Right lobe of liver (tissue), 6 donors: ENCODE measurements around the gene COPZ1. TPM values are rescaled to one million over a fixed set of nuclear protein-coding genes. Genes with fewer than 3 reads are reported as not detected.

Source experiments
- ATAC-seq, 4 donors: fragments of 200-7000 bp; cut with Tn5 transposase; one replicate each; pipeline ENCODE4 v1.9.1; 2020; ENCODE audit warnings: mild to moderate bottlenecking in 4 of 4, moderate library complexity in 4 of 4
- DNase-seq, 3 donors: peaks; one replicate each; pipeline ENCODE4 v3.0.0-alpha.2; 2020
- H3K27ac ChIP-seq, 3 donors: fragments of 200-600 bp; one replicate each; pipeline ENCODE4 v1.8.0; 2022
- H3K27me3 ChIP-seq, 2 donors: fragments of 200-600 bp; one replicate each; pipeline ENCODE4 v1.8.0; 2022
- H3K36me3 ChIP-seq, 4 donors: fragments of 200-600 bp; sonication (generic) in 1 of 4; one replicate each; pipeline versions ENCODE4 v1.5.1 to v1.8.0; 2017 to 2022; ENCODE audit warnings: control low read depth in 1 of 4
- H3K4me1 ChIP-seq, 4 donors: fragments of 200-600 bp; sonication (generic) in 1 of 4; one replicate each; pipeline versions ENCODE4 v1.5.1 to v1.8.0; 2017 to 2022; ENCODE audit warnings: control low read depth in 1 of 4
- H3K4me3 ChIP-seq, 3 donors: fragments of 200-600 bp; one replicate each; pipeline ENCODE4 v1.8.0; 2022
- H3K9me3 ChIP-seq, 4 donors: fragments of 200-600 bp; sonication (generic) in 1 of 4; one replicate each; pipeline versions ENCODE4 v1.5.1 to v1.8.0; 2017 to 2022; ENCODE audit warnings: control low read depth in 1 of 4
- POLR2A ChIP-seq: fragments of 450-650 bp; IDR thresholded peaks from one replicate; pipeline ENCODE4 v1.6.1; 2017; ENCODE audit warnings: antibody characterized with exemption, mild to moderate bottlenecking
- WGBS: methylation state at CpG from one replicate; pipeline ENCODE4 v1.1.6; 2018; ENCODE audit warnings: low coverage, low lambda C conversion rate; ENCODE audit not compliant: insufficient coverage; ENCODE audit errors: missing lambda C conversion rate; 5-methylcytosine and 5-hydroxymethylcytosine counted together
- intact Hi-C, 2 donors: fragments of 100-400 bp; cut with DNase I; formaldehyde crosslinking; loops; one replicate each; pipeline versions ENCODE4 v1.11.2 to v1.14.1; 2022
- total RNA-seq, 6 experiments: library from RNA; depleted of rRNA in 2 of 6; stranded (reverse); fragments of >200 nt in 2 of 6; fragmentation: NEBNext Ultra II Directional in 3 of 6; extraction: Animal tissue kit (Norgen Biotek cat#: 25700) in 3 of 6; gene quantifications; one replicate each; pipeline versions ENCODE4 v1.1.0 to v1.2.4, GENCODE V29; 2016 to 2023
- TF ChIP-seq, protein P1 (sequence below), 4 donors: fragments of 200-600 bp in 3 of 4; fragments of 450-650 bp in 1 of 4; IDR thresholded peaks; one replicate each; pipeline versions ENCODE4 v1.5.1 to v1.8.0; 2016 to 2022; ENCODE audit warnings: antibody characterized with exemption in 4 of 4, mild to moderate bottlenecking in 2 of 4
- donor health status: DM: no; HTN: yes; CAD: no.
- donor health status: DM: no; HTN: no; CAD: no.
- donor health status: DM: no; HTN: no; CAD: no.
- donor health status: DM: no; HTN: yes; CAD: no.
- donor health status: DM: no; HTN: yes; CAD: no.

COPZ1 gene
- total RNA-seq, 6 experiments from 2014 or later = 67.3 to 89.2 (median 74.9) TPM

- 60% methylated on average over 4 of the region's 5 CpGs for WGBS
- Histone ChIP-seq H3K27me3 (no peaks in the 10 kb centered on the region), H3K36me3 (peaks cover 19 to 63% (median 50%) of the 10 kb centered on the region in 4 donors), H3K4me1 (peaks cover 0 to 41% (median 11%) of the 10 kb centered on the region in 4 donors), H3K4me3 (no peak overlapping the region), H3K27ac (no peak overlapping the region), H3K9me3 (no peaks in the 10 kb centered on the region)
- intact Hi-C loops = no loop called here
- no peak for DNase-seq
- ATAC-seq = no peak
- TF ChIP-seq, protein P1, sequence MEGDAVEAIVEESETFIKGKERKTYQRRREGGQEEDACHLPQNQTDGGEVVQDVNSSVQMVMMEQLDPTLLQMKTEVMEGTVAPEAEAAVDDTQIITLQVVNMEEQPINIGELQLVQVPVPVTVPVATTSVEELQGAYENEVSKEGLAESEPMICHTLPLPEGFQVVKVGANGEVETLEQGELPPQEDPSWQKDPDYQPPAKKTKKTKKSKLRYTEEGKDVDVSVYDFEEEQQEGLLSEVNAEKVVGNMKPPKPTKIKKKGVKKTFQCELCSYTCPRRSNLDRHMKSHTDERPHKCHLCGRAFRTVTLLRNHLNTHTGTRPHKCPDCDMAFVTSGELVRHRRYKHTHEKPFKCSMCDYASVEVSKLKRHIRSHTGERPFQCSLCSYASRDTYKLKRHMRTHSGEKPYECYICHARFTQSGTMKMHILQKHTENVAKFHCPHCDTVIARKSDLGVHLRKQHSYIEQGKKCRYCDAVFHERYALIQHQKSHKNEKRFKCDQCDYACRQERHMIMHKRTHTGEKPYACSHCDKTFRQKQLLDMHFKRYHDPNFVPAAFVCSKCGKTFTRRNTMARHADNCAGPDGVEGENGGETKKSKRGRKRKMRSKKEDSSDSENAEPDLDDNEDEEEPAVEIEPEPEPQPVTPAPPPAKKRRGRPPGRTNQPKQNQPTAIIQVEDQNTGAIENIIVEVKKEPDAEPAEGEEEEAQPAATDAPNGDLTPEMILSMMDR (IDR thresholded peaks at IDR 0.05) = peak in 2 of 4 donors; percentile 5 to 13
- TF ChIP-seq POLR2A = no peak
Observed at GRCh38 chr12:54285150-54286041, 39.5 kb upstream of the COPZ1 start.

DNA sequence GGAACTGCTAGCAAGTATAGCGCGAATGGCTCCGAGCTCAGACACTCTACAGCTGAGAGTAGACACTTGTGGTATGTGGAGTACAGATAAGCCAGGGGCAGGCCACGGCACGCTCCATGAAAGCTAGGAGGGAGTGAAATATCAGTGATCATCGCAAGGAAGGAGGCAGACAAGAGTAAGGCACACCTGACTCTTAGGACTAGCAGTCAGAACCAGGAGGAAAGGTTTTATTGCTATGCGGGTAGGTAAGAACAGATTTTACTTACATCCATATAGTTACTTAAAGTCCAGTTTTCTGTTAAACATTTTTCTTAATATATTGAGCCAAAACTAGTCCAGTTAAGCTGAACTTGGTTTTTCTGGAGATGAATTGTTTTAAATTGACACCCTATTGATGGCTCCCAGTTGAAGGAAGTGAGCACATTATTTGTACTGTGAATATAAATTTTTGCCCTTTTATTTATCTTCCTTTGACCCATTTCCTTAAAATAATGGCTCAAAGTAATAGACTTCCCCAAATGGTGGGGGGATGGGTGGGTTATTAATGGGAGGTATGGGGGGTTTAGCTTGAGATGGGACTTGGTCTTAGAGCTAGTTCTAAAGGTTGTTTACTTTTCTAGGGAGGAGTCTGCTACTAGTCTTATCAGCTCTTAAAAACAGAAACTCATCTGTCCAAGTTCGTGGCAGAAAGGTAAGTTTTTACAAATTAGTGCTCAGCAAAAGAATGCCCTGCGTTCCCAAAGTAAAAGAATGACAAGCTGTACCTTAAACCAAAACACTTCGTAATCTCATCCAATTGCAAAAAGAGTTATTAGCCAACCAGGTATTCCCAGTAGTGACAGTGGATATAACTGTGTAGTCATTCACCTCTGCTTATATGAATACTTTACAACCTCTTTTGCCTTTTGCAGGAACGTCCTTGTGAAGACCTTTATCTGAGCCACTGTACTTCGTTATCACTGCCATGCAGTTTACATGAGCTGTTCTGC is 38.6 kb upstream of the COPZ1 start:
- no peak for DNase-seq

DNA sequence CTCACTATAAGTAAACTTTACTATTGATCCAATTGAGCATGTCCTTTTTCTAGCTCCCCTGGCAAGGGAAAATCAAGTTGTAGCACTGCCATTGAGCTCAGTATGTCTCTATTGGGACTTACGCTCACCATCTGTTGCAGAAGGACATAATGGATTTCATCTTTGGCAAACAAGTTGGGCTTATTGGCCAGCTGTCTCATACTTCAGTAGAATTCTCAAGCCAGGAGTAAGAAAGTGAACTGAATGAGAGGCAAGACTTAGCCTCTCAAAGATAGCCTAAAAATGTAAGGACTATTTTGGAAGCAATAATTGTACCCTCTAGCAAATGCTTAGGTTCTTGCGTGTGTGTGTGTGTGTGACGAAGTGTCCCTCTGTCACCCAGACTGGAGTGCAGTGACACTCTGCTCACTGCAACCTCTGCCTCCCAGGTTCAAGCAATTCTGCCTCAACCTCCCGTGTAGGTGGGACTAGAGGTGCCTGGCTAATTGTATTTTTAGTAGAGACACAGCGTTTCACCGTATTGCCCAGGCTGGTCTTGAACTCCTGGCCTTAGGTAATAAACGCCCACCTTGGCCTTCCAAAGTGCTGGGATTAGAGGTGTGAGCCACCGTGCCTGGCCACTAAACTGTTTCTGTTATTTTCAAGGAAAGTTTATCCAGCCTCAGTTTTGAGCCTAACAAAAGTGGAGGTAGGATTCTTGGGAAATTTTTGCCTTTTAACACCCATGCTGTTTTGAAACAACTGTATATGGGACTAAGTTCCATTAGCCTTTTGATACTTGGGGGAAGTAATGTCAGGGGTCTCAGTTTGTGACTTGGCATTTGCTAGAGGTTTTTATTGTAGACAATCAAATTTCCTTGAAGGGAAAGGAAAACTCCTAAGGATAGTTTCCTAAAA is 37.4 kb upstream of the COPZ1 start:
- 76% methylated on average over 6 of the region's 8 CpGs for WGBS
- no peak overlapping the region for H3K27ac ChIP-seq
- no peaks in the 10 kb centered on the region for H3K27me3 ChIP-seq
- peaks cover 0 to 31% (median 9%) of the 10 kb centered on the region in 4 donors for H3K4me1 ChIP-seq
- DNase-seq (no peak), ATAC-seq (no peak)
- intact Hi-C loops = no loop called here
- H3K4me3 ChIP-seq = no peak overlapping the region
- TF ChIP-seq, protein P1 (IDR thresholded peaks at IDR 0.05) = no peak
- no peak for TF ChIP-seq POLR2A
- no peaks in the 10 kb centered on the region for H3K9me3 ChIP-seq
- peaks cover 17 to 51% (median 42%) of the 10 kb centered on the region in 4 donors for H3K36me3 ChIP-seq

More for the DNA sequence above, 38.6 kb upstream of the COPZ1 start:
- no peak for ATAC-seq
- intact Hi-C loops = no loop called here
- no peak overlapping the region for H3K27ac ChIP-seq
- no peaks in the 10 kb centered on the region for H3K9me3 ChIP-seq
- H3K27me3 ChIP-seq = no peaks in the 10 kb centered on the region
- H3K36me3 ChIP-seq = peaks cover 19 to 63% (median 50%) of the 10 kb centered on the region in 4 donors
- peaks cover 0 to 41% (median 11%) of the 10 kb centered on the region in 4 donors for H3K4me1 ChIP-seq
- TF ChIP-seq, protein P1 (IDR thresholded peaks at IDR 0.05) = no peak
- no peak for TF ChIP-seq POLR2A
- 58% methylated on average over 10 of the region's 12 CpGs for WGBS
- H3K4me3 ChIP-seq = no peak overlapping the region
